HepG2 (cell line): ENCODE measurements around the gene TIMM17B. TPM values are rescaled to one million over a fixed set of nuclear protein-coding genes. Genes with fewer than 3 reads are reported as not detected.

Experiments
- ATAC-seq: fragments of 200-7000 bp; cut with Tn5 transposase; 3 replicates; pipeline ENCODE4 v1.9.1; 2020; ENCODE audit warnings: mild to moderate bottlenecking, moderate library complexity
- BruUV-seq: library from RNA; stranded (reverse); fragments of 400-500 nt; replicated peaks from 2 replicates; lab custom pipeline; 2021; lab: Mats Ljungman, UMichigan
- CTCF ChIA-PET: fragments of 300-600 bp; formaldehyde crosslinking; extraction: SDS; loops from one replicate; lab custom pipeline; 2021; ENCODE audit warnings: low total read pairs, inconsistent platforms, low intra/inter-chr PET ratio; lab: Yijun Ruan, JAX
- POLR2A ChIA-PET: fragments of 350-600 bp; sonication (Branson Sonifier 250); formaldehyde crosslinking; loops from one replicate; lab custom pipeline; 2020; ENCODE audit warnings: antibody characterized with exemption, inconsistent platforms; lab: Yijun Ruan, JAX
- DNase-seq: peaks from one replicate; pipeline ENCODE4 v3.0.0-alpha.2; 2015; ENCODE audit warnings: low spot score
- FAIRE-seq: peaks from 3 replicates; lab custom pipeline; 2011; peaks lifted over from hg19 to GRCh38; lab: Jason Lieb, UNC
- H2AFZ ChIP-seq: one replicate; pipeline ENCODE4 v1.6.1; 2011; ENCODE audit warnings: low read length, inconsistent platforms
- H3K27ac ChIP-seq: fragments of 300-600 bp; 3 replicates; pipeline ENCODE4 v1.8.0; 2011; ENCODE audit warnings: mixed run types, mild to moderate bottlenecking, mixed read lengths, low read length, inconsistent platforms; ENCODE audit not compliant: insufficient read depth; ENCODE audit errors: extremely low read length
- H3K27me3 ChIP-seq, 2 experiments: fragments of 200-600 bp in 1 of 2; 2 replicates in 1 of 2; 3 replicates in 1 of 2; pipeline versions ENCODE4 v1.6.0 to v1.8.0; 2011; ENCODE audit warnings: low read length in 2 of 2, mild to moderate bottlenecking in 2 of 2, moderate library complexity in 2 of 2, inconsistent platforms in 1 of 2; ENCODE audit not compliant: insufficient read depth in 2 of 2, control insufficient read depth in 1 of 2
- H3K36me3 ChIP-seq, 2 experiments: fragments of 200-600 bp in 1 of 2; replicated peaks in 1 of 2; 2 replicates in 1 of 2; 3 replicates in 1 of 2; pipeline versions ENCODE4 v1.5.1 to v1.8.0; 2011; ENCODE audit warnings: low read length in 2 of 2, inconsistent platforms in 1 of 2; ENCODE audit not compliant: insufficient read depth in 2 of 2, control insufficient read depth in 1 of 2
- H3K4me1 ChIP-seq: 2 replicates; pipeline ENCODE4 v1.5.1; 2012; ENCODE audit warnings: low read length, inconsistent platforms; ENCODE audit not compliant: insufficient read depth
- H3K4me2 ChIP-seq: 2 replicates; pipeline ENCODE4 v1.6.0; 2011; ENCODE audit warnings: low read depth, low read length, inconsistent platforms
- H3K4me3 ChIP-seq, 3 experiments: fragments of 200-600 bp in 1 of 3; sonication (generic), shearing (Covaris generic) in 1 of 3; replicated peaks in 1 of 3; 2 replicates each; pipeline ENCODE4 v1.5.1; 2011 to 2016; ENCODE audit warnings: low read length in 3 of 3, inconsistent platforms in 2 of 3, low read depth in 2 of 3, mild to moderate bottlenecking in 2 of 3, control low read depth in 1 of 3, mixed read lengths in 1 of 3; ENCODE audit not compliant: insufficient read depth in 1 of 3
- H3K79me2 ChIP-seq: one replicate; pipeline ENCODE4 v1.6.1; 2011; ENCODE audit warnings: low read length, inconsistent platforms; ENCODE audit not compliant: insufficient read depth
- H3K9ac ChIP-seq: 2 replicates; pipeline ENCODE4 v1.6.0; 2011; ENCODE audit warnings: mild to moderate bottlenecking, low read depth, low read length, inconsistent platforms; ENCODE audit not compliant: insufficient read depth
- H3K9me3 ChIP-seq: 2 replicates; pipeline ENCODE4 v1.5.1; 2012; ENCODE audit warnings: mild to moderate bottlenecking, low read length
- H4K20me1 ChIP-seq: 2 replicates; pipeline ENCODE4 v1.6.0; 2011; ENCODE audit warnings: inconsistent platforms, mild to moderate bottlenecking, low read length, moderate library complexity; ENCODE audit not compliant: insufficient read depth
- CBFB ChIP-seq: sonication (generic); formaldehyde crosslinking; IDR thresholded peaks from 2 replicates; pipeline ENCODE4 v1.4.0; 2020; ENCODE audit warnings: missing genetic modification reagents
- DPF2 ChIP-seq: sonication (generic); formaldehyde crosslinking; IDR thresholded peaks from 2 replicates; pipeline ENCODE4 v1.4.0; 2020; ENCODE audit warnings: mild to moderate bottlenecking, low read depth, missing genetic modification reagents, borderline replicate concordance
- ESRRA ChIP-seq: sonication (generic); formaldehyde crosslinking; IDR thresholded peaks from 2 replicates; pipeline ENCODE4 v1.5.1; 2020; ENCODE audit warnings: mild to moderate bottlenecking, low read depth, missing genetic modification reagents
- ISL2 ChIP-seq: sonication (generic); formaldehyde crosslinking; IDR thresholded peaks from 2 replicates; pipeline ENCODE4 v1.5.0; 2020; ENCODE audit warnings: missing genetic modification reagents
- POLR2G ChIP-seq: fragments of 200-400 bp; formaldehyde crosslinking; IDR thresholded peaks from 2 replicates; pipeline ENCODE4 v1.6.1; 2018; ENCODE audit warnings: mild to moderate bottlenecking, low read depth, low read length, moderate library complexity
- RXRB ChIP-seq: IDR thresholded peaks from 2 replicates; pipeline ENCODE4 v1.6.1; 2016; ENCODE audit warnings: borderline replicate concordance, missing genetic modification reagents, missing compliant biosample characterization
- TMF1 ChIP-seq: sonication (generic); formaldehyde crosslinking; IDR thresholded peaks from 2 replicates; pipeline ENCODE4 v1.8.1; 2022; ENCODE audit warnings: low read depth, missing genetic modification reagents
- TRIM22 ChIP-seq: fragments of 450-650 bp; IDR thresholded peaks from 2 replicates; pipeline ENCODE4 v1.6.1; 2017
- ZBTB42 ChIP-seq: sonication (generic); formaldehyde crosslinking; IDR thresholded peaks from 2 replicates; pipeline ENCODE4 v1.5.0; 2020; ENCODE audit warnings: mild to moderate bottlenecking, missing genetic modification reagents
- ZFP41 ChIP-seq: sonication (generic); formaldehyde crosslinking; IDR thresholded peaks from 2 replicates; pipeline ENCODE4 v1.4.0; 2020; ENCODE audit warnings: mild to moderate bottlenecking, missing genetic modification reagents, borderline replicate concordance
- ZNF720 ChIP-seq: sonication (generic); formaldehyde crosslinking; IDR thresholded peaks from 2 replicates; pipeline ENCODE4 v1.4.0; 2020; ENCODE audit warnings: missing genetic modification reagents
- ZNF879 ChIP-seq: sonication (generic); formaldehyde crosslinking; IDR thresholded peaks from 2 replicates; pipeline ENCODE4 v1.8.1; 2023; ENCODE audit warnings: missing genetic modification reagents
- WGBS: methylation state at CpG from one replicate; pipeline ENCODE4 v1.1.6; 2017; ENCODE audit warnings: low lambda C conversion rate; 5-methylcytosine and 5-hydroxymethylcytosine counted together
- in situ Hi-C: cut with HindIII; loops from 2 replicates; pipeline ENCODE4 v1.10.0; 2017; ENCODE audit warnings: low pct_unique_long_range_greater_than_20kb; ENCODE audit not compliant: extremely low pct_ligation_motif_present
- intact Hi-C: fragments of 100-400 bp; cut with micrococcal nuclease; formaldehyde crosslinking; loops from one replicate; pipeline ENCODE4 v1.10.0; 2022; ENCODE audit not compliant: unreplicated experiment
- polyA plus RNA-seq, 8 experiments: library from polyadenylated mRNA; depleted of rRNA in 3 of 8; stranded (reverse) in 7 of 8; unstranded in 1 of 8; fragments of >200 nt; fragmentation: Illumina TruSeq in 4 of 8; extraction: Trizol in 4 of 8; gene quantifications; 2 replicates each; pipeline versions ENCODE4 v1.2.1 to v1.2.3, GENCODE V29; 2011 to 2016; ENCODE audit warnings: low read depth in 4 of 8, missing spikeins in 1 of 8, mixed read lengths in 1 of 8; ENCODE audit not compliant: insufficient read depth in 1 of 8
- total RNA-seq, 5 experiments: library from RNA; depleted of rRNA; stranded (reverse); fragments of >200 nt; fragmentation: Illumina TruSeq; extraction: Trizol; gene quantifications; 2 replicates each; pipeline ENCODE4 v1.2.3, GENCODE V29; 2016; ENCODE audit warnings: low read depth in 1 of 5
- TF ChIP-seq, protein P1 (sequence below): sonication (generic); formaldehyde crosslinking; IDR thresholded peaks from 2 replicates; pipeline ENCODE4 v1.8.0; 2023; ENCODE audit warnings: mild to moderate bottlenecking, missing genetic modification reagents
- TF ChIP-seq, protein P2 (sequence below): sonication (generic); formaldehyde crosslinking; IDR thresholded peaks from 2 replicates; pipeline ENCODE4 v1.5.1; 2020; ENCODE audit warnings: missing genetic modification reagents, mild to moderate bottlenecking, borderline replicate concordance
- TF ChIP-seq, protein P3 (sequence below): sonication (generic); formaldehyde crosslinking; IDR thresholded peaks from 2 replicates; pipeline ENCODE4 v1.8.0; 2022; ENCODE audit warnings: mild to moderate bottlenecking, missing genetic modification reagents, borderline replicate concordance

TIMM17B gene
- total and polyA plus RNA-seq, 2 of the 13 experiments (the other 11 are each of a cell fraction or from before 2014, with no cell fraction given), result 56.0 to 72.5 TPM

- Histone ChIP-seq H3K27ac (no peak overlapping the region), H3K9ac (no peak overlapping the region), H2AFZ (no peak overlapping the region), H4K20me1 (no peaks in the 10 kb centered on the region), H3K4me2 (no peak overlapping the region), H3K9me3 (no peaks in the 10 kb centered on the region), H3K36me3 (peaks cover 5 to 27% of the 10 kb centered on the region in 2 experiments; a peak in 4 of 5 replicates), H3K4me1 (no peaks in the 10 kb centered on the region), H3K27me3 (no peaks in the 10 kb centered on the region), H3K4me3 (no peak overlapping the region), H3K79me2 (peaks cover 11% of the 10 kb centered on the region)
- no peak for FAIRE-seq
- no peak for DNase-seq
- ChIA-PET POLR2A (no interaction called here), CTCF (no interaction called here)
- in situ Hi-C loops (no loop called here), intact Hi-C loops (no loop called here)
- no peak for ATAC-seq
- WGBS, result 100% methylated on average over 6 of the region's 7 CpGs
- no TSS peak for BruUV-seq
- no peak for TF ChIP-seq ZNF879 (CRISPR knock-in tag)
- TF ChIP-seq RXRB (CRISPR knock-in tag), result no peak
- no peak for TF ChIP-seq TRIM22
- TF ChIP-seq ZFP41 (CRISPR knock-in tag), result no peak
- TF ChIP-seq ESRRA (CRISPR knock-in tag), result no peak
- no peak for TF ChIP-seq ZBTB42 (CRISPR knock-in tag)
- TF ChIP-seq, protein P1, sequence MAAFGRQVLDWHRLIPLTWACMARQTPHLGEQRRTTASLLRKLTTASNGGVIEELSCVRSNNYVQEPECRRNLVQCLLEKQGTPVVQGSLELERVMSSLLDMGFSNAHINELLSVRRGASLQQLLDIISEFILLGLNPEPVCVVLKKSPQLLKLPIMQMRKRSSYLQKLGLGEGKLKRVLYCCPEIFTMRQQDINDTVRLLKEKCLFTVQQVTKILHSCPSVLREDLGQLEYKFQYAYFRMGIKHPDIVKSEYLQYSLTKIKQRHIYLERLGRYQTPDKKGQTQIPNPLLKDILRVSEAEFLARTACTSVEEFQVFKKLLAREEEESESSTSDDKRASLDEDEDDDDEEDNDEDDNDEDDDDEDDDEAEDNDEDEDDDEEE (CRISPR knock-in tag), result no peak
- TF ChIP-seq, protein P2, sequence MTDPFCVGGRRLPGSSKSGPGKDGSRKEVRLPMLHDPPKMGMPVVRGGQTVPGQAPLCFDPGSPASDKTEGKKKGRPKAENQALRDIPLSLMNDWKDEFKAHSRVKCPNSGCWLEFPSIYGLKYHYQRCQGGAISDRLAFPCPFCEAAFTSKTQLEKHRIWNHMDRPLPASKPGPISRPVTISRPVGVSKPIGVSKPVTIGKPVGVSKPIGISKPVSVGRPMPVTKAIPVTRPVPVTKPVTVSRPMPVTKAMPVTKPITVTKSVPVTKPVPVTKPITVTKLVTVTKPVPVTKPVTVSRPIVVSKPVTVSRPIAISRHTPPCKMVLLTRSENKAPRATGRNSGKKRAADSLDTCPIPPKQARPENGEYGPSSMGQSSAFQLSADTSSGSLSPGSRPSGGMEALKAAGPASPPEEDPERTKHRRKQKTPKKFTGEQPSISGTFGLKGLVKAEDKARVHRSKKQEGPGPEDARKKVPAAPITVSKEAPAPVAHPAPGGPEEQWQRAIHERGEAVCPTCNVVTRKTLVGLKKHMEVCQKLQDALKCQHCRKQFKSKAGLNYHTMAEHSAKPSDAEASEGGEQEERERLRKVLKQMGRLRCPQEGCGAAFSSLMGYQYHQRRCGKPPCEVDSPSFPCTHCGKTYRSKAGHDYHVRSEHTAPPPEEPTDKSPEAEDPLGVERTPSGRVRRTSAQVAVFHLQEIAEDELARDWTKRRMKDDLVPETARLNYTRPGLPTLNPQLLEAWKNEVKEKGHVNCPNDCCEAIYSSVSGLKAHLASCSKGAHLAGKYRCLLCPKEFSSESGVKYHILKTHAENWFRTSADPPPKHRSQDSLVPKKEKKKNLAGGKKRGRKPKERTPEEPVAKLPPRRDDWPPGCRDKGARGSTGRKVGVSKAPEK (CRISPR knock-in tag), result no peak
- TF ChIP-seq, protein P3, sequence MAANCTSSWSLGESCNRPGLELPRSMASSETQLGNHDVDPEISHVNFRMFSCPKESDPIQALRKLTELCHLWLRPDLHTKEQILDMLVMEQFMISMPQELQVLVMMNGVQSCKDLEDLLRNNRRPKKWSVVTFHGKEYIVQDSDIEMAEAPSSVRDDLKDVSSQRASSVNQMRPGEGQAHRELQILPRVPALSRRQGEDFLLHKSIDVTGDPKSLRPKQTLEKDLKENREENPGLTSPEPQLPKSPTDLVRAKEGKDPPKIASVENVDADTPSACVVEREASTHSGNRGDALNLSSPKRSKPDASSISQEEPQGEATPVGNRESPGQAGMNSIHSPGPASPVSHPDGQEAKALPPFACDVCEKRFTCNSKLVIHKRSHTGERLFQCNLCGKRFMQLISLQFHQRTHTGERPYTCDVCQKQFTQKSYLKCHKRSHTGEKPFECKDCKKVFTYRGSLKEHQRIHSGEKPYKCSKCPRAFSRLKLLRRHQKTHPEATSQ (CRISPR knock-in tag), result no peak
- no peak for TF ChIP-seq POLR2G
- TF ChIP-seq DPF2, result no peak
- no peak for TF ChIP-seq ISL2 (CRISPR knock-in tag)
- TF ChIP-seq CBFB, result no peak
- TF ChIP-seq TMF1 (CRISPR knock-in tag), result no peak
- TF ChIP-seq ZNF720 (CRISPR knock-in tag), result no peak
Observed at GRCh38 chrX:48934581-48935300, 37.2 kb upstream of the TIMM17B start.
